ENCODE data around the gene PRIM2. TPM values are rescaled to one million over a fixed set of nuclear protein-coding genes. Genes with fewer than 3 reads are reported as not detected.

PRIM2 gene
- total and polyA plus RNA-seq, 2 of the 8 experiments (the other 6 are each of a cell fraction or from before 2014, with no cell fraction given), result 20.8 to 46.8 TPM

GRCh38 chr6:57306273-57306672 lies 11.2 kb upstream of the PRIM2 start (continued):
- TF ChIP-seq SIX5 (IDR thresholded peaks at IDR 0.05; ENCODE audit: low read depth, low read length) (no peak), TCF12 (IDR thresholded peaks at IDR 0.05; ENCODE audit: low read depth, low read length) (no peak), CTCF (IDR thresholded peaks at IDR 0.05; ENCODE audit: control extremely low read depth in 1 of 3, insufficient read depth in 1 of 3, low read depth in 1 of 3, low read length in 3 of 3) (no peak)

Measured in H1 (cell line).